ACHN (cell line): ENCODE measurements around the gene TBC1D22B.
A peak's percentile ranks its signal among the peaks of the same experiment; 100 is the strongest.

ENCODE experiments used
- DNase-seq: peaks from one replicate; pipeline ENCODE4 v3.0.0-alpha.2; 2015
- in situ Hi-C: cut with HindIII; loops from 2 replicates; pipeline ENCODE4 v1.10.0; 2017; ENCODE audit warnings: low sequenced_read_pairs, low pct_ligation_motif_present, low pct_unique_long_range_greater_than_20kb

The TBC1D22B gene

GRCh38 chr6:37260040-37260439 lies 2.5 kb downstream of the TBC1D22B start:
- in situ Hi-C loops = no loop called here

DNA sequence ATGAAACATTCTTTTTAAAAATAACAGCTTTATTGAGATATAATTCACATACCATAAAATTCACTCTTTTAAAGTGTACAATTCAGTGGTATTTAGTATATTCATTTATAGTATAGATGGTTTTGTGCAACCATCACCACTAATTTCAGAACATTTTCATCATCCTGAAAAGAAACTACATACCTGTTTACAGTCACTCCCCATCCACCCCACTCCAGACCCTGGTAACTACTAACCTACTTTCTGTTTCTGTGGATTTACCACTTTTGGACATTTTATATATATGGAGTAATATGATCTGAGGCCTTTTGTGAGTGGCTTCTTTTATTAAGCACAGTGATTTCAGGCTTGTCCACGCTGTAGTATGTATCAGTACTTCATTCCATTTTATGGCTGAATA lies 2.9 kb downstream of the TBC1D22B start:
- no peak for DNase-seq
- in situ Hi-C loops = no loop called here

More at GRCh38 chr6:37260040-37260439, 2.5 kb downstream of the TBC1D22B start:
- DNase-seq = no peak

DNA sequence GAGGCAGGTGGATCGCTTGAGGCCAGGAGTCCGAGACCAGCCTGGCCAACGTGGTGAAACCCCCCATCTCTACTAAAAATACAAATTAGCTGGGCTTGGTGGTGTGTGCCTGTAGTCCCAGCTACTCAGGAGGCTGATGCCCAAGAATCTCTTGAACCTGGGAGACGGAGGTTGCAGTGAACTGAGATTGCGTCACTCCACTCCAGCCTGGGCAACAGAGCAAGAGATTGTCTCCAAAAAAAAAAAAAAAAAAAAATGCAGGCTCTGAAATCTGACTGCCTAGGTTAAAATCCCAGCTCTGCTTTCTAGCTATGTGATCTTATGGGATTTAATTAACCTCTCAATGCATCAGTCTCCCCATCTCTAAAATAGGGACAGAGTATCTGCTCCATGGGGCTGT lies 3.6 kb downstream of the TBC1D22B start:
- in situ Hi-C loops = no loop called here
- DNase-seq = no peak

- in situ Hi-C loops = no loop called here
- no peak for DNase-seq
These were observed 5.0 kb downstream of the TBC1D22B start for GRCh38 chr6:37262446-37263026.

GRCh38 chr6:37265001-37265400 lies 7.4 kb downstream of the TBC1D22B start:
- DNase-seq = no peak
- in situ Hi-C loops = no loop called here

- in situ Hi-C loops = no loop called here
- DNase-seq = no peak
These were observed 8.3 kb downstream of the TBC1D22B start for GRCh38 chr6:37265860-37266259.

GRCh38 chr6:37269105-37269504 lies 11.5 kb downstream of the TBC1D22B start:
- in situ Hi-C loops = no loop called here
- no peak for DNase-seq

- in situ Hi-C loops = no loop called here
- DNase-seq = no peak
These were observed 15.4 kb downstream of the TBC1D22B start for GRCh38 chr6:37272834-37273566.

GRCh38 chr6:37273690-37274089 lies 16.1 kb downstream of the TBC1D22B start:
- no peak for DNase-seq
- in situ Hi-C loops = no loop called here

DNA sequence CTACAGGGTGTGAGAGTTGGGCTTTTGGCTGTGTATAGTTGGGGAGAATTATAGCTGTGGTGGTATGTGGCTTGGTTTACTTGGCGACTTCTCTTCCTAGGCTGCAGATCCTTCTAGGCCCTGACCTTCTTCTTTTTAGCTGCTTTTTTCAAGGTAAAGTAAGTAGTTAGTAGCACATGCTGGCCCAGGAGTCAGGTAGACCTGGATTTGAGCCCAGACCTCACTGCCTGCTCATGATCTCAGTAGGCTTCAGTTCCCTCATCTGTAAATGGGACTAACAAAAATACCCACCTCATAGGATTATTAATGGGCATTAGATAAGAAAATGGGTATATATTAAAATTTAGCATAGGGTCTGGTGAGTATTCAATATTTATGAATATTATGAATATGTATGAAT lies 17.8 kb downstream of the TBC1D22B start:
- no peak for DNase-seq
- in situ Hi-C loops = no loop called here

GRCh38 chr6:37277001-37277409 lies 19.4 kb downstream of the TBC1D22B start:
- no peak for DNase-seq
- in situ Hi-C loops = no loop called here

- no peak for DNase-seq
- in situ Hi-C loops = no loop called here
These were observed 22.0 kb downstream of the TBC1D22B start for GRCh38 chr6:37279366-37280134.

DNA sequence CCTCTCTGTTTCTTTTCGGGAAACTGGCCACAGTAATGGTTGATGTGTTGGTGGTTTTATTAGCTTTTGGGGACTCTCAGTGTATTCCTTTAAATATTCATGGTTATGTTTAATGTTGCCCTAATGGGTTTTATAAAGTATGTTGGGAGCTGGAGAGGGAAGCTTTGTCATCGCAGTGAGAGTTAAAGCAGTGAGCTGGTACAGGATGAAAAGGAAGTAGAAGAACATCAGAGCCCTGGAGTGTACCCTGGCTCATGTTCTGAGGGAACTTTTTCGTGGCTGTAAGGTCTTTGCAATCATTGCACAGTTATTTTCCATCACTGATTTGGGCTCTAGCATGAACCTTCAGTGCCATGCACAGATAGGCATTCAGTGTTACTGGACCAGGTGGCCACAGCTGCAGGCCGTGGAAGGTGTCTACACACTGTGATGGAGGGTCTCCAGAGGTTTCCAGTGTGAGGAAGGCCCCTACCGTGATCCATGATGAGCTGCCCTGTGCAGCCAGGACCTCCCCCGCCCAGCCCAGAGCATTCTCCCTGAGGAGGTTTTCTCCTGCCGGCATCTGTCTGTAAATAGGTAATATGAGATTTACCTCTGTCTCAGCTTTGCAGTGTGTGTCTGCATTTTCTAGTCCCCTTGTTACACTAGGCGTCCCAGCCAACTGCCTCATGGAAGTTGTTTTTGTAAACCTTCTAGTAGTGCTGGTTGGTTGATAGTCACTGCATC lies 22.8 kb downstream of the TBC1D22B start:
- DNase-seq = no peak
- in situ Hi-C loops = no loop called here

- no peak for DNase-seq
- in situ Hi-C loops = no loop called here
These were observed 24.8 kb downstream of the TBC1D22B start for GRCh38 chr6:37282371-37282770.

DNA sequence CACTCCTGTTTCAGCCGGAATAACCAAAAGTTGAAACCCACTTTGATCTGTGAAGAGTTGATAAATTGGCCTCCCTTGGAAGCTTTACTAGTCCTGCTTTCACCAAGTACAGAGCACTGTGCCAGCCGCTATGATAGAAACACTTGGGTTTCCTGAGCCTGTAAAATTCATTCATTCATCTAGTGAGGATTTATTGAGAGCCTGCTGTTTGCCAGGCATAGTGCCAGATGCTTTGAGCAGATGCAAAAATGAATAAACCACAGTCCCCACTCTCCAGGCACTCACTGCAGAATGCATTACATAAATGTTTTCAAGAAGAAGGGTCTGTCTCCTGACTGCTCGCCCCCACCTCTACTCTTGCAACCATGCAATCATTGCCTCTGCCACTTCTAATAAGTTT lies 25.7 kb downstream of the TBC1D22B start:
- in situ Hi-C loops = no loop called here
- no peak for DNase-seq

GRCh38 chr6:37283671-37284151 lies 26.1 kb downstream of the TBC1D22B start:
- no peak for DNase-seq
- in situ Hi-C loops = no loop called here

- DNase-seq = no peak
- in situ Hi-C loops = no loop called here
These were observed 27.2 kb downstream of the TBC1D22B start for GRCh38 chr6:37284781-37285180.

GRCh38 chr6:37285861-37286311 lies 28.3 kb downstream of the TBC1D22B start:
- DNase-seq = peak; percentile 37
- in situ Hi-C loops = no loop called here
